ENCODE results near the gene CD27.

GRCh38 chr12:6458281-6459003 is 13.7 kb downstream of the CD27 start:
- TF ChIP-seq CTCF (conservative IDR thresholded peaks at IDR 0.05 in 1 of 2, IDR thresholded peaks at IDR 0.05 in 1 of 2; ENCODE audit: low read depth in 1 of 2, low read length in 2 of 2) (no peak), EZH2 (IDR thresholded peaks at IDR 0.05; ENCODE audit: low read length, missing control alignments) (no peak)
